Subcutaneous abdominal adipose tissue (tissue), 5 donors: ENCODE measurements around the gene MYO15B.
A peak's percentile ranks its signal among the peaks of the same experiment; 100 is the strongest.

Experiments used
- H3K27ac ChIP-seq: one replicate; pipeline ENCODE4 v1.7.0; 2013; ENCODE audit warnings: low read depth, mild to moderate bottlenecking, inconsistent platforms, low read length, moderate library complexity
- H3K27me3 ChIP-seq, 5 donors: one replicate each; pipeline ENCODE4 v1.7.0; 2013; ENCODE audit warnings: low read length in 5 of 5, inconsistent platforms in 1 of 5; ENCODE audit not compliant: control insufficient read depth in 5 of 5, insufficient read depth in 4 of 5
- H3K36me3 ChIP-seq, 5 donors: one replicate each; pipeline ENCODE4 v1.7.0; 2013; ENCODE audit warnings: low read length in 5 of 5; ENCODE audit not compliant: control insufficient read depth in 5 of 5, insufficient read depth in 5 of 5
- H3K4me1 ChIP-seq, 5 donors: one replicate each; pipeline ENCODE4 v1.7.0; 2013; ENCODE audit warnings: low read length in 5 of 5, mild to moderate bottlenecking in 3 of 5, moderate library complexity in 1 of 5; ENCODE audit not compliant: control insufficient read depth in 5 of 5, insufficient read depth in 5 of 5
- H3K4me3 ChIP-seq, 5 donors: one replicate each; pipeline ENCODE4 v1.7.0; 2013; ENCODE audit warnings: low read length in 5 of 5, low read depth in 1 of 5
- H3K9ac ChIP-seq, 5 donors: one replicate each; pipeline ENCODE4 v1.7.0; 2013; ENCODE audit warnings: low read length in 5 of 5, mild to moderate bottlenecking in 4 of 5, moderate library complexity in 3 of 5
- H3K9me3 ChIP-seq, 5 donors: one replicate each; pipeline ENCODE4 v1.7.0; 2013; ENCODE audit warnings: low read length in 5 of 5; ENCODE audit not compliant: control insufficient read depth in 5 of 5
- donor health status: healthy.
- donor health status: healthy.
- donor health status: healthy.
- donor health status: healthy.
- donor health status: healthy.

MYO15B gene

GRCh38 chr17:75549246-75550138 is 38.1 kb upstream of the MYO15B start:
- Histone ChIP-seq H3K4me1 (peaks cover 0 to 6% (median 0%) of the 10 kb centered on the region in 5 donors), H3K4me3 (no peak overlapping the region), H3K27ac (no peak overlapping the region), H3K27me3 (peaks cover 0 to 3% (median 0%) of the 10 kb centered on the region in 5 donors), H3K9me3 (no peaks in the 10 kb centered on the region), H3K9ac (peak overlapping the region in 1 of 5 donors; percentile 20), H3K36me3 (no peaks in the 10 kb centered on the region)

- H3K4me3 ChIP-seq = no peak overlapping the region
- H3K4me1 ChIP-seq = peaks cover 0 to 6% (median 0%) of the 10 kb centered on the region in 5 donors
- no peak overlapping the region for H3K27ac ChIP-seq
- peak overlapping the region in 1 of 5 donors; percentile 20 for H3K9ac ChIP-seq
- no peaks in the 10 kb centered on the region for H3K36me3 ChIP-seq
- peaks cover 0 to 3% (median 0%) of the 10 kb centered on the region in 5 donors for H3K27me3 ChIP-seq
- H3K9me3 ChIP-seq = no peaks in the 10 kb centered on the region
Measured at GRCh38 chr17:75550139-75550465, 37.5 kb upstream of the MYO15B start.

GRCh38 chr17:75551266-75551665 is 36.3 kb upstream of the MYO15B start:
- peaks cover 0 to 3% (median 0%) of the 10 kb centered on the region in 5 donors for H3K27me3 ChIP-seq
- no peak overlapping the region for H3K4me3 ChIP-seq
- H3K9ac ChIP-seq = no peak overlapping the region
- no peaks in the 10 kb centered on the region for H3K9me3 ChIP-seq
- no peak overlapping the region for H3K27ac ChIP-seq
- H3K4me1 ChIP-seq = peaks cover 0 to 6% (median 0%) of the 10 kb centered on the region in 5 donors
- H3K36me3 ChIP-seq = no peaks in the 10 kb centered on the region

- Histone ChIP-seq H3K9me3 (no peaks in the 10 kb centered on the region), H3K27me3 (peaks cover 0 to 3% (median 0%) of the 10 kb centered on the region in 5 donors), H3K4me1 (peaks cover 0 to 14% (median 4%) of the 10 kb centered on the region in 5 donors), H3K4me3 (no peak overlapping the region), H3K27ac (no peak overlapping the region), H3K36me3 (no peaks in the 10 kb centered on the region), H3K9ac (no peak overlapping the region)
Measured at GRCh38 chr17:75552425-75553294, 34.9 kb upstream of the MYO15B start.

GRCh38 chr17:75553295-75554110 is 34.1 kb upstream of the MYO15B start:
- no peak overlapping the region for H3K9ac ChIP-seq
- peaks cover 0 to 14% (median 4%) of the 10 kb centered on the region in 5 donors for H3K4me1 ChIP-seq

GRCh38 chr17:75555679-75556153 is 31.9 kb upstream of the MYO15B start:
- Histone ChIP-seq H3K27ac (no peak overlapping the region), H3K27me3 (no peaks in the 10 kb centered on the region), H3K9ac (no peak overlapping the region), H3K4me1 (peaks cover 0 to 14% (median 4%) of the 10 kb centered on the region in 5 donors), H3K4me3 (no peak overlapping the region), H3K36me3 (no peaks in the 10 kb centered on the region), H3K9me3 (no peaks in the 10 kb centered on the region)

More at GRCh38 chr17:75553295-75554110, 34.1 kb upstream of the MYO15B start:
- Histone ChIP-seq H3K27ac (no peak overlapping the region), H3K36me3 (no peaks in the 10 kb centered on the region), H3K4me3 (no peak overlapping the region), H3K9me3 (no peaks in the 10 kb centered on the region), H3K27me3 (peaks cover 0 to 3% (median 0%) of the 10 kb centered on the region in 5 donors)

- H3K36me3 ChIP-seq = no peaks in the 10 kb centered on the region
- no peaks in the 10 kb centered on the region for H3K27me3 ChIP-seq
- H3K4me3 ChIP-seq = no peak overlapping the region
- H3K4me1 ChIP-seq = peaks cover 0 to 14% (median 5%) of the 10 kb centered on the region in 5 donors
- peak overlapping the region in 1 of 5 donors; percentile 17 for H3K9ac ChIP-seq
- H3K9me3 ChIP-seq = no peaks in the 10 kb centered on the region
- no peak overlapping the region for H3K27ac ChIP-seq
Measured at GRCh38 chr17:75557075-75557851, 30.3 kb upstream of the MYO15B start.

DNA sequence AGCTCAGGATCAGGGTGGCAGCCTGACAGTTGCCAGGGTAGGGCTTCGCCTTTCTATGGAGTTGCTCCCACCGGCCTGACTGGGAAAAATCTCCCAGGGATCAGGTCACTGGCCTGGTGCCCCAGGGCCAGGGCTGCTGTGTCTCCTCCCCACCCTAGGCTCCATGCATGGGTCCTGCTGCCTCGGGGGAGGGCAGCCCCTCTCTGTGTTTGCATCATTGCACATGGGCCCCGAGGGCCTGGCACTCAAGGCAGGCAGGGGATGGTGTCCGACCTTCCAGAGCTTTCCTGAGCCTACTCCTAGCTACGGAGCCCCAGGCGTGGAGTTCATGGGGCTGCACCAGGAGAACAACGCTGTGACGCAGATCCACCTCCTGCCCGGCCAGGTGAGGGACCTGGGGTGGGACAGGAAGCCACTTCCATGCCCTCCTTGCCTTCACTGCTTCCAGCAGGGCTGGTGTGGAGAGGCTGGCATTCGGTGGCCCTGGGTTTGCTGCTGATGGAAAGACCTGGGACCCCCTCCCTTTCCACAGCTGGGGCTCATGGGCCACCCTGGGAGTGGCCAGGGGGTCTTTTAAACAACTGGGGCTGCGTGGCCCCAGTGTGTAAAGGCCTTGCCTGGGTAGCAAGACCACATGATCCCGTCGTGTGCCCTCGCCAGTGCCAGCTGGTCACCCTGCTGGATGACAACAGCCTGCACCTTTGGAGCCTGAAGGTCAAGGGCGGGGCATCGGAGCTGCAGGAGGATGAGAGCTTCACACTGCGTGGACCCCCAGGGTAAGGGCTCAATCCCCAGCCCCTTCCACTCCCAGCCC is 29.5 kb upstream of the MYO15B start:
- H3K27me3 ChIP-seq = no peaks in the 10 kb centered on the region
- H3K4me3 ChIP-seq = no peak overlapping the region
- H3K4me1 ChIP-seq = peaks cover 0 to 10% (median 5%) of the 10 kb centered on the region in 5 donors
- no peaks in the 10 kb centered on the region for H3K9me3 ChIP-seq
- peak overlapping the region in 1 of 5 donors; percentile 17 for H3K9ac ChIP-seq
- H3K27ac ChIP-seq = no peak overlapping the region
- H3K36me3 ChIP-seq = peaks cover 0 to 3% (median 2%) of the 10 kb centered on the region in 5 donors
